MM.1S (cell line): ENCODE data around the gene TRAF1.

Experiments used
- DNase-seq: peaks from one replicate; pipeline ENCODE4 v3.0.0-alpha.2; 2015
- H2AFZ ChIP-seq: fragments of 300-600 bp; sonication (generic); 2 replicates; pipeline ENCODE4 v1.6.0; 2016; ENCODE audit warnings: antibody characterized with exemption, low read length
- H3F3A ChIP-seq: fragments of 300-600 bp; sonication (generic); 2 replicates; pipeline ENCODE4 v1.6.1; 2016; ENCODE audit warnings: mild to moderate bottlenecking, antibody characterized with exemption, low read length, moderate library complexity, mixed read lengths; ENCODE audit not compliant: insufficient read depth
- H3K27ac ChIP-seq: fragments of 300-600 bp; sonication (generic); 2 replicates; pipeline ENCODE4 v1.5.1; 2016; ENCODE audit warnings: mild to moderate bottlenecking, low read length
- H3K27me3 ChIP-seq: fragments of 300-600 bp; sonication (generic); replicated peaks from 2 replicates; pipeline ENCODE4 v1.6.0; 2016; ENCODE audit warnings: low read length; ENCODE audit not compliant: insufficient read depth
- H3K36me3 ChIP-seq: fragments of 300-600 bp; sonication (generic); replicated peaks from 2 replicates; pipeline ENCODE4 v1.6.1; 2016; ENCODE audit warnings: mild to moderate bottlenecking, low read length, mixed read lengths; ENCODE audit not compliant: insufficient read depth
- H3K4me1 ChIP-seq: fragments of 300-600 bp; sonication (generic); 2 replicates; pipeline ENCODE4 v1.6.1; 2016; ENCODE audit warnings: low read length, mixed read lengths
- H3K4me2 ChIP-seq: fragments of 300-600 bp; sonication (generic); 2 replicates; pipeline ENCODE4 v1.6.0; 2016; ENCODE audit warnings: low read depth, low read length
- H3K4me3 ChIP-seq: fragments of 300-600 bp; sonication (generic); 2 replicates; pipeline ENCODE4 v1.5.1; 2016; ENCODE audit warnings: low read length, mixed read lengths
- H3K79me2 ChIP-seq: fragments of 300-600 bp; sonication (generic); 2 replicates; pipeline ENCODE4 v1.6.1; 2016; ENCODE audit warnings: mixed run types, low read length, mixed read lengths
- H3K9ac ChIP-seq: fragments of 300-600 bp; sonication (generic); 2 replicates; pipeline ENCODE4 v1.6.1; 2016; ENCODE audit warnings: low read length, mixed read lengths
- H3K9me2 ChIP-seq: fragments of 300-600 bp; sonication (generic); replicated peaks from 2 replicates; pipeline ENCODE4 v1.6.1; 2016; ENCODE audit warnings: mild to moderate bottlenecking, low read length, mixed read lengths; ENCODE audit not compliant: insufficient read depth
- H3K9me3 ChIP-seq: fragments of 300-600 bp; sonication (generic); replicated peaks from 2 replicates; pipeline ENCODE4 v1.6.1; 2016; ENCODE audit warnings: mild to moderate bottlenecking, low read length, mixed read lengths; ENCODE audit not compliant: insufficient read depth
- H4K20me1 ChIP-seq: fragments of 300-600 bp; sonication (generic); 2 replicates; pipeline ENCODE4 v1.6.1; 2016; ENCODE audit warnings: mild to moderate bottlenecking, low read length, moderate library complexity, mixed read lengths; ENCODE audit not compliant: insufficient read depth
- CTCF ChIP-seq: fragments of 300-600 bp; sonication (generic); IDR thresholded peaks from 2 replicates; pipeline ENCODE4 v1.5.1; 2016; ENCODE audit warnings: antibody characterized with exemption, low read length, mixed read lengths
- EZH2 ChIP-seq: fragments of 300-600 bp; sonication (generic); optimal IDR thresholded peaks from 2 replicates; pipeline ENCODE3; 2017; ENCODE audit warnings: low read depth, mild to moderate bottlenecking, antibody characterized with exemption, low read length, mixed read lengths
- EZH2phosphoT487 ChIP-seq: fragments of 300-600 bp; sonication (generic); IDR thresholded peaks from 2 replicates; pipeline ENCODE4 v1.6.1; 2018; ENCODE audit warnings: antibody characterized with exemption, low read length

TRAF1 gene

DNA sequence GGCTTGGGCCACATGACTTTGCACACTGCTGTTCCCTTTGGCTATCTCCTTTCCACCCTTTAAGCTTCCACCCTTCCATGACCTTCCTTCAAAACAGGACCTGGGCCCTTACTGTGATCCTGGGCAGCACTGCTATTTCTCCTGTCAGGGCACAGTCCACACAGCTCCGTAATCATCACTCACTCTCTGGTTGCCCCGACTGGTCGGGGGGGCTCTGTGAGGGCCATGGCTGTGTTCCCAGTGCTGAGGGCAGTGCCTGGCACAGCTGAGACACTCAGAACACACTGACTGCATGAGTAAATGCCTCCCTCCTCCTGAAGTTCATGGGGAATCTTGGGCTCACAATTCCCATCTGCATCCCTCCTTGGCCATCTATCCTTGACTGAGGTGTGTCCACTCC, 12.2 kb downstream of the TRAF1 start:
- no peak for DNase-seq
- no peaks in the 10 kb centered on the region for H3K36me3 ChIP-seq

GRCh38 chr9:120913647-120914264, 12.8 kb downstream of the TRAF1 start:
- Histone ChIP-seq H3K9ac (no peak overlapping the region), H3K79me2 (no peaks in the 10 kb centered on the region), H3F3A (no peaks in the 10 kb centered on the region), H2AFZ (no peak overlapping the region), H3K36me3 (no peaks in the 10 kb centered on the region), H4K20me1 (no peaks in the 10 kb centered on the region), H3K4me1 (no peaks in the 10 kb centered on the region), H3K27me3 (no peaks in the 10 kb centered on the region), H3K4me3 (no peak overlapping the region), H3K27ac (no peak overlapping the region), H3K4me2 (no peak overlapping the region), H3K9me3 (no peaks in the 10 kb centered on the region), H3K9me2 (no peaks in the 10 kb centered on the region)
- peak; percentile 14 for DNase-seq
- TF ChIP-seq EZH2 (no peak), EZH2phosphoT487 (no peak), CTCF (no peak)

More for the DNA sequence above, 12.2 kb downstream of the TRAF1 start:
- Histone ChIP-seq H3K4me2 (no peak overlapping the region), H3K9me3 (no peaks in the 10 kb centered on the region), H3F3A (no peaks in the 10 kb centered on the region), H3K4me1 (no peaks in the 10 kb centered on the region), H3K9ac (no peak overlapping the region), H3K27me3 (no peaks in the 10 kb centered on the region), H3K9me2 (no peaks in the 10 kb centered on the region), H2AFZ (no peak overlapping the region), H3K79me2 (no peaks in the 10 kb centered on the region), H3K27ac (no peak overlapping the region), H4K20me1 (no peaks in the 10 kb centered on the region), H3K4me3 (no peak overlapping the region)
- TF ChIP-seq EZH2, result no peak

- Histone ChIP-seq H3K36me3 (no peaks in the 10 kb centered on the region), H3K27me3 (no peaks in the 10 kb centered on the region), H3K4me3 (no peak overlapping the region), H3K9me3 (no peaks in the 10 kb centered on the region), H3K27ac (no peak overlapping the region), H3K9ac (no peak overlapping the region), H4K20me1 (no peaks in the 10 kb centered on the region), H3K79me2 (no peaks in the 10 kb centered on the region), H2AFZ (no peak overlapping the region), H3K4me1 (no peaks in the 10 kb centered on the region), H3F3A (no peaks in the 10 kb centered on the region), H3K9me2 (no peaks in the 10 kb centered on the region), H3K4me2 (no peak overlapping the region)
- DNase-seq, result no peak
- no peak for TF ChIP-seq EZH2phosphoT487
- TF ChIP-seq EZH2, result no peak
- TF ChIP-seq CTCF, result no peak
These were observed 13.5 kb downstream of the TRAF1 start for GRCh38 chr9:120912958-120913646.

GRCh38 chr9:120911295-120911837, 15.2 kb downstream of the TRAF1 start:
- H3K27me3 ChIP-seq, result no peaks in the 10 kb centered on the region
- H3K4me2 ChIP-seq, result no peak overlapping the region
- no peaks in the 10 kb centered on the region for H3F3A ChIP-seq
- H4K20me1 ChIP-seq, result no peaks in the 10 kb centered on the region
- no peak overlapping the region for H3K27ac ChIP-seq
- H2AFZ ChIP-seq, result no peak overlapping the region
- TF ChIP-seq EZH2 (no peak), CTCF (no peak), EZH2phosphoT487 (no peak)
- H3K9ac ChIP-seq, result no peak overlapping the region
- H3K9me3 ChIP-seq, result no peaks in the 10 kb centered on the region
- no peaks in the 10 kb centered on the region for H3K36me3 ChIP-seq
- H3K4me3 ChIP-seq, result no peak overlapping the region
- H3K9me2 ChIP-seq, result no peaks in the 10 kb centered on the region
- H3K79me2 ChIP-seq, result no peaks in the 10 kb centered on the region
- no peak for DNase-seq
- no peaks in the 10 kb centered on the region for H3K4me1 ChIP-seq
